OCI-LY1 (cell line): ENCODE results near the gene HCN4.
A peak's percentile ranks its signal among the peaks of the same experiment; 100 is the strongest.

ENCODE experiments used
- H2AFZ ChIP-seq: fragments of 200-600 bp; sonication (generic), shearing (Covaris generic); 2 replicates; pipeline ENCODE4 v1.6.0; 2014; ENCODE audit warnings: antibody characterized with exemption, mild to moderate bottlenecking, low read length
- H3F3A ChIP-seq: fragments of 200-600 bp; sonication (generic), shearing (Covaris generic); 2 replicates; pipeline ENCODE4 v1.6.0; 2014; ENCODE audit warnings: mild to moderate bottlenecking, antibody characterized with exemption, low read length, moderate library complexity; ENCODE audit not compliant: insufficient read depth
- H3K27ac ChIP-seq: fragments of 200-600 bp; sonication (generic); 2 replicates; pipeline ENCODE4 v1.5.1; 2014; ENCODE audit warnings: low read length, mixed run types, mild to moderate bottlenecking, low read depth; ENCODE audit not compliant: poor library complexity, severe bottlenecking
- H3K27me3 ChIP-seq: fragments of 200-600 bp; sonication (generic); 2 replicates; pipeline ENCODE4 v1.6.0; 2014; ENCODE audit warnings: antibody characterized with exemption, mild to moderate bottlenecking, low read length, moderate library complexity; ENCODE audit not compliant: insufficient read depth
- H3K36me3 ChIP-seq: fragments of 200-600 bp; sonication (generic); 2 replicates; pipeline ENCODE4 v1.6.1; 2014; ENCODE audit warnings: mild to moderate bottlenecking, antibody characterized with exemption, low read length, moderate library complexity, mixed read lengths; ENCODE audit not compliant: insufficient read depth
- H3K4me1 ChIP-seq: fragments of 200-600 bp; sonication (generic); 2 replicates; pipeline ENCODE4 v1.5.1; 2014; ENCODE audit warnings: mild to moderate bottlenecking, low read length, moderate library complexity; ENCODE audit not compliant: insufficient read depth, severe bottlenecking
- H3K4me2 ChIP-seq: fragments of 200-600 bp; sonication (generic), shearing (Covaris generic); 2 replicates; pipeline ENCODE4 v1.6.1; 2014; ENCODE audit warnings: low read length
- H3K4me3 ChIP-seq: fragments of 200-600 bp; sonication (generic); 2 replicates; pipeline ENCODE4 v1.5.1; 2014; ENCODE audit warnings: low read length, low read depth, mild to moderate bottlenecking, mixed read lengths; ENCODE audit not compliant: poor library complexity, severe bottlenecking
- H3K79me2 ChIP-seq: fragments of 200-600 bp; shearing (Covaris generic); 2 replicates; pipeline ENCODE4 v1.6.1; 2016; ENCODE audit warnings: mixed run types, low read length, mixed read lengths; ENCODE audit not compliant: insufficient read depth
- H3K9ac ChIP-seq: fragments of 200-600 bp; sonication (generic), shearing (Covaris generic); 2 replicates; pipeline ENCODE4 v1.6.1; 2014; ENCODE audit warnings: mild to moderate bottlenecking, low read length, mixed read lengths
- H3K9me2 ChIP-seq: fragments of 200-600 bp; sonication (generic), shearing (Covaris generic); 2 replicates; pipeline ENCODE4 v1.6.1; 2014; ENCODE audit warnings: low read depth, mild to moderate bottlenecking, low read length, mixed read lengths
- H3K9me3 ChIP-seq: fragments of 200-600 bp; shearing (Covaris generic); 2 replicates; pipeline ENCODE4 v1.6.1; 2014; ENCODE audit warnings: low read length, mixed read lengths
- H4K20me1 ChIP-seq: fragments of 200-600 bp; sonication (generic), shearing (Covaris generic); 2 replicates; pipeline ENCODE4 v1.6.0; 2016; ENCODE audit warnings: mild to moderate bottlenecking, low read length; ENCODE audit not compliant: insufficient read depth
- EZH2 ChIP-seq: fragments of 200-600 bp; sonication (generic), shearing (Covaris generic); IDR thresholded peaks from 2 replicates; pipeline ENCODE4 v1.8.0; 2017; ENCODE audit warnings: borderline replicate concordance, mixed run types, mild to moderate bottlenecking, antibody characterized with exemption, low read length, moderate library complexity, mixed read lengths
- TF ChIP-seq, protein P1 (sequence below): fragments of 200-600 bp; sonication (generic), shearing (Covaris generic); IDR thresholded peaks from 2 replicates; pipeline ENCODE4 v1.5.1; 2017; ENCODE audit warnings: mild to moderate bottlenecking, antibody characterized with exemption, low read length, moderate library complexity, mixed read lengths

Gene HCN4

DNA sequence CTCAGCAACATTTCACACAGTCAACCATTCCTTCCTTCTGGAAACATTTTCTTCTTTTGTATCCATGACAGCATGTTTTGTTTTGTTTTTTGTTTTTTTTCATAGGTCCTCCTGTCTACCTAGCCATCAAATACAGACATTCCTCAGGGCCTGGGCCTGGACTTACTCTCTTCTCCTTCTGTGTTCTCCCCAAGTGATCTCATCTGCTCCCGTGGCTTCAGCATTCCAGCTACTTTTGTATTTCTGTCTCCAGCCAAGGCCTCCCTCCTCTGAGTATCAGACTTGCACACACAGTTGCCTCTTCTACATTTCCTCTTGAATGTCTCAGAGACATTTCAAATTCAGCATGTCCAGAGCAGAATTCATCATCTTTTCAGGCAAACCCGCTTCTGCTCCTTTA, 82.4 kb downstream of the HCN4 start:
- Histone ChIP-seq H3K9me2 (no peaks in the 10 kb centered on the region), H3F3A (no peaks in the 10 kb centered on the region), H3K4me1 (no peaks in the 10 kb centered on the region), H3K27me3 (no peaks in the 10 kb centered on the region), H3K9me3 (no peaks in the 10 kb centered on the region), H2AFZ (no peak overlapping the region), H3K4me2 (no peak overlapping the region), H3K36me3 (no peaks in the 10 kb centered on the region), H3K79me2 (no peaks in the 10 kb centered on the region), H3K4me3 (no peak overlapping the region), H4K20me1 (no peaks in the 10 kb centered on the region), H3K27ac (no peak overlapping the region), H3K9ac (no peak overlapping the region)
- no peak for TF ChIP-seq EZH2
- TF ChIP-seq, protein P1, sequence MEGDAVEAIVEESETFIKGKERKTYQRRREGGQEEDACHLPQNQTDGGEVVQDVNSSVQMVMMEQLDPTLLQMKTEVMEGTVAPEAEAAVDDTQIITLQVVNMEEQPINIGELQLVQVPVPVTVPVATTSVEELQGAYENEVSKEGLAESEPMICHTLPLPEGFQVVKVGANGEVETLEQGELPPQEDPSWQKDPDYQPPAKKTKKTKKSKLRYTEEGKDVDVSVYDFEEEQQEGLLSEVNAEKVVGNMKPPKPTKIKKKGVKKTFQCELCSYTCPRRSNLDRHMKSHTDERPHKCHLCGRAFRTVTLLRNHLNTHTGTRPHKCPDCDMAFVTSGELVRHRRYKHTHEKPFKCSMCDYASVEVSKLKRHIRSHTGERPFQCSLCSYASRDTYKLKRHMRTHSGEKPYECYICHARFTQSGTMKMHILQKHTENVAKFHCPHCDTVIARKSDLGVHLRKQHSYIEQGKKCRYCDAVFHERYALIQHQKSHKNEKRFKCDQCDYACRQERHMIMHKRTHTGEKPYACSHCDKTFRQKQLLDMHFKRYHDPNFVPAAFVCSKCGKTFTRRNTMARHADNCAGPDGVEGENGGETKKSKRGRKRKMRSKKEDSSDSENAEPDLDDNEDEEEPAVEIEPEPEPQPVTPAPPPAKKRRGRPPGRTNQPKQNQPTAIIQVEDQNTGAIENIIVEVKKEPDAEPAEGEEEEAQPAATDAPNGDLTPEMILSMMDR, result no peak

DNA sequence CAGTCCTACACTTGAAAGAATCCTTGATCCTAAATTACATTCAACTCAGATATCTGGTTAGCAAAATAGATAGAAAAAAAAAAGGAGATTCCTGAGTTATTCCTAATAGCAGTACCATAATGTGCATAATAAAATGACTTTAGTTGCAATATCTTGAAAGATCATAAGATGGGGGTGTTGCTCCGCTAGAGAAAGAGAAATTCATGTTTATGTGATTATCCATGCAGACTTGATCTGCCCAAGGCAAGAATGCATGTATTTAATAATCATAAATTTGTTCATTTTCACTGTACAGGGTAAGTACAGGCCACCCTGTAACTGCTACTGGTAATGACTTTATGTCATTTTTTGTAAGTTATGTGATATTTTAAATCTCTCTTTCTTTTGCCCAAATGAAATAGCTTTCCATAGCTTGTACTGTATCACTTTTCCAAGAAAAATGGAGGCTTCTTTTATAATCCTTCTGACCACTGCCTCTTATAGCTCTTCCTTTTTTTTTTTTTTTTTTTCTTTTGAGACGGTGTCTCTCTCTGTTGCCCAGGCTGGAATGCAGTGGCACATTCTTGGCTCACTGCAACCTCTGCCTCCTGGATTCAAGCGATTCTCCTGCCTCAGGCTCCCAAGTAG, 84.6 kb downstream of the HCN4 start:
- Histone ChIP-seq H3K27me3 (no peaks in the 10 kb centered on the region), H3F3A (no peaks in the 10 kb centered on the region), H3K79me2 (no peaks in the 10 kb centered on the region), H3K9me2 (no peaks in the 10 kb centered on the region), H3K27ac (no peak overlapping the region), H3K36me3 (no peaks in the 10 kb centered on the region), H3K9ac (no peak overlapping the region), H3K4me1 (no peaks in the 10 kb centered on the region), H3K4me2 (no peak overlapping the region), H2AFZ (no peak overlapping the region), H3K9me3 (no peaks in the 10 kb centered on the region), H3K4me3 (no peak overlapping the region), H4K20me1 (no peaks in the 10 kb centered on the region)
- TF ChIP-seq, protein P1, result peak; percentile 25; the same call in 1 of the 2 replicates
- TF ChIP-seq EZH2, result no peak

DNA sequence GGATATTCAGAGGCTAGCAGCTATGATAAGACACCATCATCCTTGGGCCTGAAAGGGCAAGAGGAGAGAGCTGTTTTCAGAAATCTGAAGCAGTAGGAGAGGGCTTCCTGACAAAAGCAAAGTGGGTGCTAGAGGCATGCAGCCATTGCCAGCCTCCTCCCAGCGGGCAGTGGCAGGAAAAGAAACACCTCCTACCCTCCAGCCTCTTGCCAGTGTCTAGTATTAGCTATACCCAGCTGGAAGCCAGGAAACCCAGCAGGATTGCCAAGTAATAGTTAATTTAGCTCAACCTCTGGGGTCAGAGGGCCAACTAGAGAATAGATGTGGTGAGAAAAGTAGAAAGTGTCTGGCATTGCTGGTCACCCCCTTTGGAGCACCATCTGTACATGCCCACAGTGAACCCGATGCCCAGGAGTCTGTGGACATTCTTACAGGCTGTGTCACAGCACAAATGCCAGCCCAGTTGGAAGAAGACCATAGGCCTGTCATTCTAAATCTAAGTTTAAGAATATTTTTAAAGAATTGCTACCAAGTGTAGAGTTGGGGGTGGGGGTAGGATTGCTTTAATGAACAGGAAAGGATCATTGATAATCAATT, 85.3 kb downstream of the HCN4 start:
- H3K9me2 ChIP-seq, result no peaks in the 10 kb centered on the region
- H3K36me3 ChIP-seq, result no peaks in the 10 kb centered on the region
- no peak overlapping the region for H3K27ac ChIP-seq
- TF ChIP-seq EZH2, result no peak
- TF ChIP-seq, protein P1, result no peak
- H2AFZ ChIP-seq, result no peak overlapping the region
- H3K4me2 ChIP-seq, result no peak overlapping the region
- H3K4me3 ChIP-seq, result no peak overlapping the region
- H3K4me1 ChIP-seq, result no peaks in the 10 kb centered on the region
- no peaks in the 10 kb centered on the region for H3K79me2 ChIP-seq
- H3K27me3 ChIP-seq, result no peaks in the 10 kb centered on the region
- H3F3A ChIP-seq, result no peaks in the 10 kb centered on the region
- no peak overlapping the region for H3K9ac ChIP-seq
- H3K9me3 ChIP-seq, result no peaks in the 10 kb centered on the region
- H4K20me1 ChIP-seq, result no peaks in the 10 kb centered on the region
